H9 (cell line): Measurements from ENCODE around the gene RPA1. TPM values are rescaled to one million over a fixed set of nuclear protein-coding genes. Genes with fewer than 3 reads are reported as not detected.

Source experiments
- DNase-seq: peaks from one replicate; pipeline ENCODE4 v3.0.0-alpha.2; 2017
- H2AFZ ChIP-seq: one replicate; pipeline ENCODE4 v1.6.1; 2013; ENCODE audit warnings: mild to moderate bottlenecking, low read length, control low read depth, moderate library complexity
- H2AK5ac ChIP-seq: 2 replicates; pipeline ENCODE4 v1.6.1; 2013; ENCODE audit warnings: low read length, control low read depth, mixed read lengths; ENCODE audit not compliant: insufficient read length
- H2BK120ac ChIP-seq: one replicate; pipeline ENCODE4 v1.6.1; 2013; ENCODE audit warnings: low read depth, mild to moderate bottlenecking, low read length, control low read depth, inconsistent platforms; ENCODE audit not compliant: poor library complexity, severe bottlenecking
- H2BK12ac ChIP-seq: 2 replicates; pipeline ENCODE4 v1.6.1; 2013; ENCODE audit warnings: low read length, control low read depth, mixed read lengths, low read depth; ENCODE audit not compliant: insufficient read length
- H2BK15ac ChIP-seq: 2 replicates; pipeline ENCODE4 v1.6.1; 2013; ENCODE audit warnings: low read depth, low read length, control low read depth
- H2BK20ac ChIP-seq: one replicate; pipeline ENCODE4 v1.6.1; 2013; ENCODE audit warnings: low read depth, mild to moderate bottlenecking, low read length, control low read depth, inconsistent platforms; ENCODE audit not compliant: poor library complexity, severe bottlenecking
- H2BK5ac ChIP-seq: 2 replicates; pipeline ENCODE4 v1.6.1; 2013; ENCODE audit warnings: low read length, control low read depth, mixed read lengths; ENCODE audit not compliant: insufficient read length
- H3K14ac ChIP-seq: 2 replicates; pipeline ENCODE4 v1.6.1; 2013; ENCODE audit warnings: low read length, control low read depth; ENCODE audit not compliant: insufficient read depth
- H3K18ac ChIP-seq: 2 replicates; pipeline ENCODE4 v1.6.1; 2013; ENCODE audit warnings: low read depth, mild to moderate bottlenecking, mixed read lengths, low read length, control low read depth; ENCODE audit not compliant: insufficient read length
- H3K23ac ChIP-seq: 2 replicates; pipeline ENCODE4 v1.6.1; 2013; ENCODE audit warnings: low read length, control low read depth, mixed read lengths, low read depth; ENCODE audit not compliant: insufficient read length
- H3K23me2 ChIP-seq: 2 replicates; pipeline ENCODE4 v1.6.1; 2013; ENCODE audit warnings: low read depth, mild to moderate bottlenecking, mixed read lengths, low read length, control low read depth; ENCODE audit not compliant: insufficient read length, poor library complexity, severe bottlenecking
- H3K27ac ChIP-seq: 2 replicates; pipeline ENCODE4 v1.5.1; 2013; ENCODE audit warnings: low read length, control low read depth, mixed read lengths, low read depth; ENCODE audit not compliant: insufficient read length
- H3K27me3 ChIP-seq: 2 replicates; pipeline ENCODE4 v1.6.1; 2013; ENCODE audit warnings: low read length, control low read depth, inconsistent platforms; ENCODE audit not compliant: insufficient read depth
- H3K4ac ChIP-seq: 2 replicates; pipeline ENCODE4 v1.6.1; 2013; ENCODE audit warnings: low read depth, mild to moderate bottlenecking, control low read depth, inconsistent platforms, low read length, moderate library complexity
- H3K4me1 ChIP-seq: 2 replicates; pipeline ENCODE4 v1.6.1; 2013; ENCODE audit warnings: low read length, control low read depth, inconsistent platforms; ENCODE audit not compliant: insufficient read depth
- H3K4me2 ChIP-seq: 2 replicates; pipeline ENCODE4 v1.6.1; 2013; ENCODE audit warnings: low read length, control low read depth, mixed read lengths; ENCODE audit not compliant: insufficient read length, insufficient read depth
- H3K56ac ChIP-seq: 2 replicates; pipeline ENCODE4 v1.6.1; 2013; ENCODE audit warnings: low read depth, mild to moderate bottlenecking, mixed read lengths, low read length, control low read depth; ENCODE audit not compliant: insufficient read length
- H3K79me1 ChIP-seq: 2 replicates; pipeline ENCODE4 v1.6.1; 2013; ENCODE audit warnings: low read depth, mild to moderate bottlenecking, moderate library complexity, low read length, control low read depth, inconsistent platforms; ENCODE audit not compliant: insufficient read depth, poor library complexity, severe bottlenecking
- H3K79me2 ChIP-seq: 2 replicates; pipeline ENCODE4 v1.6.1; 2013; ENCODE audit warnings: low read length, control low read depth, inconsistent platforms; ENCODE audit not compliant: insufficient read depth
- H3K9ac ChIP-seq: 2 replicates; pipeline ENCODE4 v1.6.1; 2013; ENCODE audit warnings: low read length, control low read depth, mixed read lengths; ENCODE audit not compliant: insufficient read length; ENCODE audit errors: extremely low read depth
- H3K9me3 ChIP-seq: one replicate; pipeline ENCODE4 v1.6.1; 2013; ENCODE audit warnings: low read depth, low read length, inconsistent platforms; ENCODE audit not compliant: control insufficient read depth
- H3T11ph ChIP-seq: one replicate; pipeline ENCODE4 v1.6.1; 2013; ENCODE audit warnings: mild to moderate bottlenecking, low read length, control low read depth, inconsistent platforms
- H4K20me1 ChIP-seq: one replicate; pipeline ENCODE4 v1.6.1; 2013; ENCODE audit not compliant: control insufficient read depth, insufficient read length, insufficient read depth
- H4K5ac ChIP-seq: 2 replicates; pipeline ENCODE4 v1.6.1; 2013; ENCODE audit warnings: low read depth, mild to moderate bottlenecking, mixed read lengths, low read length, control low read depth; ENCODE audit not compliant: insufficient read length
- H4K8ac ChIP-seq: replicated peaks from 2 replicates; pipeline ENCODE4 v1.6.1; 2013; ENCODE audit warnings: low read length, control low read depth, mixed read lengths, low read depth; ENCODE audit not compliant: insufficient read length
- H4K91ac ChIP-seq: 2 replicates; pipeline ENCODE4 v1.6.1; 2013; ENCODE audit warnings: low read depth, mild to moderate bottlenecking, moderate library complexity, mixed read lengths, low read length, control low read depth; ENCODE audit not compliant: insufficient read length
- H3K27ac Mint-ChIP-seq, 3 experiments: 2 replicates in 2 of 3; 3 replicates in 1 of 3; pipeline ENCODE4 v1.8.0; 2020 to 2021; ENCODE audit warnings: mixed read lengths in 3 of 3, mild to moderate bottlenecking in 1 of 3, moderate library complexity in 1 of 3
- H3K27me3 Mint-ChIP-seq: 2 replicates; pipeline ENCODE4 v1.8.0; 2021; ENCODE audit warnings: low read depth, mild to moderate bottlenecking, moderate library complexity, mixed read lengths
- H3K36me3 Mint-ChIP-seq, 3 experiments: 2 replicates in 2 of 3; 3 replicates in 1 of 3; pipeline ENCODE4 v1.8.0; 2020 to 2021; ENCODE audit warnings: low read depth in 3 of 3, mixed read lengths in 3 of 3; ENCODE audit not compliant: insufficient read depth in 1 of 3
- H3K4me1 Mint-ChIP-seq, 2 experiments: 2 replicates each; pipeline ENCODE4 v1.8.0; 2020; ENCODE audit warnings: mixed read lengths in 2 of 2
- H3K4me3 Mint-ChIP-seq, 2 experiments: 2 replicates in 1 of 2; 3 replicates in 1 of 2; pipeline ENCODE4 v1.8.0; 2020 to 2021; ENCODE audit warnings: mild to moderate bottlenecking in 2 of 2, mixed read lengths in 2 of 2, moderate library complexity in 1 of 2
- H3K9me3 Mint-ChIP-seq, 2 experiments: 2 replicates in 1 of 2; 3 replicates in 1 of 2; pipeline ENCODE4 v1.8.0; 2020; ENCODE audit warnings: mild to moderate bottlenecking in 2 of 2, mixed read lengths in 2 of 2, moderate library complexity in 1 of 2
- WGBS: extraction: QIAGEN DNeasy Blood & Tissue Kit; methylation state at CpG from one replicate; pipeline ENCODE4 v1.1.7; 2013; ENCODE audit warnings: missing lambda C conversion rate, low lambda C conversion rate, mixed read lengths; ENCODE audit not compliant: insufficient read length; ENCODE audit errors: extremely low coverage; 5-methylcytosine and 5-hydroxymethylcytosine counted together
- total RNA-seq: library from RNA; stranded (reverse); gene quantifications from 2 replicates; pipeline ENCODE4 v1.2.1, GENCODE V29; 2021
- TF ChIP-seq, protein P1 (sequence below): fragments of 200-600 bp; sonication (generic); conservative IDR thresholded peaks from 3 replicates; pipeline ENCODE4 v1.8.0; 2021; ENCODE audit warnings: antibody characterized with exemption, mild to moderate bottlenecking

RPA1 gene
- total RNA-seq, 1 experiment from 2014 or later, result 215 TPM

DNA sequence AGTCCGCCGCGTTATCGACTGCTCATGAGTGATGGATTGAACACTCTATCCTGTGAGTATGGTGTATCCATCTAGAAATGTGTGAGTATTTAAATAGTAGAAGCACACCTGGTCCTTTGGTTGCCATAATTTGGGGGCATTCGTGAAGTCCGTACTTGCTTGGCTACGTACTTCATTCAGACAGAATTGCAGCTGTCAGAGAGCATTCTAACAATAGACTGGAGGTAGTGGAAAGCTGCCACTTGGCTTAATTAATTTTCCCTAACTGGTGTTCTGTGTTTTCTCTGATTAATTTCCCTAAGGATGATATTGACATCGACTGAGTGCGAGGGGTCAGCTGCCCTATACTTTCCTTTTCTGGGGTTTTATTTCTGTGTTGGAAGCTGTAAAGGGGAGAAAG is 14.1 kb downstream of the RPA1 start:
- no peak overlapping the region for H3K23ac ChIP-seq
- H3K14ac ChIP-seq, result no peak overlapping the region
- H2BK20ac ChIP-seq, result no peak overlapping the region
- H3K4me1 ChIP-seq, result no peaks in the 10 kb centered on the region
- Mint-ChIP-seq H3K4me3 (no peak overlapping the region), H3K27ac (no peak overlapping the region), H3K36me3 (peaks cover 14 to 60% (median 59%) of the 10 kb centered on the region in 3 experiments; a peak in 6 of 7 replicates), H3K27me3 (no peaks in the 10 kb centered on the region), H3K9me3 (no peaks in the 10 kb centered on the region), H3K4me1 (no peaks in the 10 kb centered on the region)
- no peak overlapping the region for H3K27ac ChIP-seq
- no peak overlapping the region for H2BK5ac ChIP-seq
- H2BK120ac ChIP-seq, result no peak overlapping the region
- H3K9me3 ChIP-seq, result no peaks in the 10 kb centered on the region
- DNase-seq, result no peak
- no peaks in the 10 kb centered on the region for H3K23me2 ChIP-seq
- H3K9ac ChIP-seq, result no peak overlapping the region
- TF ChIP-seq, protein P1, sequence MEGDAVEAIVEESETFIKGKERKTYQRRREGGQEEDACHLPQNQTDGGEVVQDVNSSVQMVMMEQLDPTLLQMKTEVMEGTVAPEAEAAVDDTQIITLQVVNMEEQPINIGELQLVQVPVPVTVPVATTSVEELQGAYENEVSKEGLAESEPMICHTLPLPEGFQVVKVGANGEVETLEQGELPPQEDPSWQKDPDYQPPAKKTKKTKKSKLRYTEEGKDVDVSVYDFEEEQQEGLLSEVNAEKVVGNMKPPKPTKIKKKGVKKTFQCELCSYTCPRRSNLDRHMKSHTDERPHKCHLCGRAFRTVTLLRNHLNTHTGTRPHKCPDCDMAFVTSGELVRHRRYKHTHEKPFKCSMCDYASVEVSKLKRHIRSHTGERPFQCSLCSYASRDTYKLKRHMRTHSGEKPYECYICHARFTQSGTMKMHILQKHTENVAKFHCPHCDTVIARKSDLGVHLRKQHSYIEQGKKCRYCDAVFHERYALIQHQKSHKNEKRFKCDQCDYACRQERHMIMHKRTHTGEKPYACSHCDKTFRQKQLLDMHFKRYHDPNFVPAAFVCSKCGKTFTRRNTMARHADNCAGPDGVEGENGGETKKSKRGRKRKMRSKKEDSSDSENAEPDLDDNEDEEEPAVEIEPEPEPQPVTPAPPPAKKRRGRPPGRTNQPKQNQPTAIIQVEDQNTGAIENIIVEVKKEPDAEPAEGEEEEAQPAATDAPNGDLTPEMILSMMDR, result no peak
- H2AFZ ChIP-seq, result no peak overlapping the region
- H4K8ac ChIP-seq, result no peak overlapping the region
- H3T11ph ChIP-seq, result no peak overlapping the region
- no CpG with 5 or more reads among the region's 9 CpGs for WGBS
- H2AK5ac ChIP-seq, result no peak overlapping the region
- H2BK12ac ChIP-seq, result no peak overlapping the region
- no peak overlapping the region for H4K5ac ChIP-seq
- no peak overlapping the region for H3K4ac ChIP-seq
- no peaks in the 10 kb centered on the region for H4K20me1 ChIP-seq
- no peaks in the 10 kb centered on the region; the same call in 1 of the 2 replicates for H3K79me2 ChIP-seq
- no peak overlapping the region for H3K4me2 ChIP-seq
- no peak overlapping the region for H4K91ac ChIP-seq
- peaks cover 4% of the 10 kb centered on the region for H3K79me1 ChIP-seq
- no peak overlapping the region for H3K56ac ChIP-seq
- no peak overlapping the region for H3K18ac ChIP-seq
- H3K27me3 ChIP-seq, result no peaks in the 10 kb centered on the region; the same call in 1 of the 2 replicates
- no peak overlapping the region for H2BK15ac ChIP-seq
